Skeletal muscle satellite cell (primary cell): ENCODE measurements around the gene MCEE. TPM values are rescaled to one million over a fixed set of nuclear protein-coding genes. Genes with fewer than 3 reads are reported as not detected.
"Not testable (repeated sequence)": the region's sequence is repeated elsewhere in the genome, so short reads cannot be mapped to it uniquely, and the experiment has no call there.

Experiments used
- H3K27me3 ChIP-seq: 2 replicates; pipeline ENCODE4 v1.7.0; 2013; ENCODE audit warnings: low read length; ENCODE audit not compliant: control insufficient read depth, insufficient read depth
- H3K36me3 ChIP-seq: 2 replicates; pipeline ENCODE4 v1.7.0; 2013; ENCODE audit warnings: mild to moderate bottlenecking, control low read depth, low read length; ENCODE audit not compliant: insufficient read depth
- H3K4me1 ChIP-seq: 2 replicates; pipeline ENCODE4 v1.7.0; 2013; ENCODE audit warnings: low read length; ENCODE audit not compliant: control insufficient read depth, insufficient read depth
- H3K4me2 ChIP-seq: 2 replicates; pipeline ENCODE4 v1.7.0; 2013; ENCODE audit warnings: mild to moderate bottlenecking, low read length
- H3K4me3 ChIP-seq: 2 replicates; pipeline ENCODE4 v1.7.0; 2013; ENCODE audit warnings: low read length
- H3K9ac ChIP-seq: 2 replicates; pipeline ENCODE4 v1.7.0; 2013; ENCODE audit warnings: mild to moderate bottlenecking, low read depth, low read length, moderate library complexity
- H3K9me3 ChIP-seq: replicated peaks from 2 replicates; pipeline ENCODE4 v1.7.0; 2013; ENCODE audit warnings: mild to moderate bottlenecking, control low read depth, low read length
- total RNA-seq: library from RNA; depleted of rRNA; stranded (reverse); fragments of >200 nt; gene quantifications from 2 replicates; pipeline ENCODE4 v1.2.3, GENCODE V29; 2012; rRNA removed

The MCEE gene
- 14.6 and 21.8 TPM in 2 replicates for total RNA-seq

DNA sequence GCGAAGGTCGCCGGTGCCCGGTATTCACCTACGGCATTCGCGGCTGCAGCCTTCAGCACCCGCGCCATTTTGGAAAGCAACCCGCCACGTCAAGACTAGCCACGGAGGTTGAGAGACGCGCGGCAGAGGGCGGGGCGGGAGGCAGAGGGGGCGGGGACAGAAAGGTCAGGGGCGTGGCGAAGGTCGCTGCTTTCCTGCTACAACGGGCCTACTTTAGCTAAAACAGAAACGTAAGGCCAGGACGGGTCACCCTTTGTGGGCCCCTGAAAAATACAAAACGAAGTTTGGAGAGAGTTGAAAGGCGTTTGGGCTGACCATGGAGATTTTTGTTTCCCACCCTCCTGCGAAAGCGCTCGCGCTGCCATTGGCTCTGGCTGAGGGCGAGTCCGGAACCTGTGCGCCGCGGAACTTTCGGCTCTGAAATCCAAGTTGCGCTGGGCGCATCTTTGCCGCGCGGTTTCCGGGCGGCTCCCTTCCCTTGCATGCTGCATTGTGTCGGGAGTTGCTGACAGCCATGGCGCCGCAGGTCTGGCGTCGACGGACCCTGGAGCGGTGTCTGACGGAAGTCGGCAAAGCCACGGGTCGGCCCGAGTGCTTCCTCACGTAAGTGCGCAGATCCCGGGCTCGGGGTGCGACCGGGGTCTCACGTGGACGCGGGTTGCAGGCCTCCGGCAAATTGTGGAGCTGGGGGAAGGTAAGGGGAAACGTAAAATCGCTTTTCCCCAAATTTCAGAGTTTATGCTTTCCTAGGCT lies at the start of gene MCEE, which contains the start of gene MPHOSPH10:
Gene MCEE (minus strand): TSS at position 78 of the 753 bp plus-strand sequence. CDS start 10 bp downstream, at position 68.
Gene MPHOSPH10 (plus strand): TSS at position 483 of the 753 bp plus-strand sequence. CDS start 32 bp downstream, at position 515.
- H3K9ac ChIP-seq: peak within 1 kb of the TSS; percentile 89
- H3K36me3 ChIP-seq: peaks cover 19% of the 10 kb centered on the region
- H3K27me3 ChIP-seq: no peaks in the 10 kb centered on the region
- peak within 1 kb of the TSS; percentile 94 for H3K4me3 ChIP-seq
- peaks cover 8% of the 10 kb centered on the region for H3K4me1 ChIP-seq
- H3K4me2 ChIP-seq: peak within 1 kb of the TSS; percentile 86
- H3K9me3 ChIP-seq: no peaks in the 10 kb centered on the region

- peaks cover 46% of the 10 kb centered on the region for H3K27me3 ChIP-seq
- H3K4me2 ChIP-seq, H3K9me3 ChIP-seq, H3K4me1 ChIP-seq, H3K9ac ChIP-seq, H3K4me3 ChIP-seq, H3K36me3 ChIP-seq: not testable (repeated sequence)
Observed at GRCh38 chr2:71178836-71179235, 48.8 kb upstream of the MCEE start.

GRCh38 chr2:71174207-71174606 lies 44.2 kb upstream of the MCEE start:
- Histone ChIP-seq H3K9me3 (no peaks in the 10 kb centered on the region), H3K27me3 (peaks cover 39% of the 10 kb centered on the region), H3K4me3 (no peak overlapping the region), H3K4me1 (no peaks in the 10 kb centered on the region), H3K36me3 (no peaks in the 10 kb centered on the region), H3K9ac (no peak overlapping the region), H3K4me2 (no peak overlapping the region)

GRCh38 chr2:71173096-71173495 lies 43.1 kb upstream of the MCEE start:
- H3K9ac ChIP-seq: no peak overlapping the region
- no peaks in the 10 kb centered on the region for H3K9me3 ChIP-seq
- no peaks in the 10 kb centered on the region for H3K4me1 ChIP-seq
- no peak overlapping the region for H3K4me2 ChIP-seq
- H3K36me3 ChIP-seq: no peaks in the 10 kb centered on the region
- peaks cover 34% of the 10 kb centered on the region for H3K27me3 ChIP-seq
- H3K4me3 ChIP-seq: no peak overlapping the region

DNA sequence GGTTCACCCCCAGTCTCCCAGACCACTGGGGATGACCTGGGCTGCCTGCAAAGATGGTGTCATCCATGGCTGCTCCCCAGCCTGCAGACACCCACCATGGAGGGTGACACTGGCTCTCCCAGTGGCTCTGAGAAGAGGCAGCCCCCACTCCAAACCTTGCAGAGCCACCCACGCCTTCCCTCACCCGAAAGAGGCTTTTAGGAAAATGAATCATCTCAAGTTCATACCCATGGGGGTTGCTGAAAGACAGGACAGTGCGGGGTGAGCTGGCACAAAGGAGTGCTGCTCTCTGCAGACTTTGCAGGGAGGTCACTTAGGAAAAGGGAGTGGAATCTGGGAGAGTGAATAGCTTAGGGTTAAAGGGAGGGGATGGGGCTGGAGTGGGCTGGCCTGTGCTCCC lies 36.8 kb upstream of the MCEE start:
- Histone ChIP-seq H3K4me1 (peaks cover 4% of the 10 kb centered on the region), H3K27me3 (no peaks in the 10 kb centered on the region), H3K9ac (no peak overlapping the region), H3K9me3 (no peaks in the 10 kb centered on the region), H3K4me2 (no peak overlapping the region), H3K36me3 (no peaks in the 10 kb centered on the region), H3K4me3 (no peak overlapping the region)

GRCh38 chr2:71157124-71157793 lies 27.2 kb upstream of the MCEE start:
- no peak overlapping the region for H3K9ac ChIP-seq
- H3K4me3 ChIP-seq: peak overlapping the region; percentile 47
- peaks cover 28% of the 10 kb centered on the region for H3K27me3 ChIP-seq
- no peaks in the 10 kb centered on the region for H3K9me3 ChIP-seq
- H3K4me2 ChIP-seq: peak overlapping the region; percentile 80
- H3K4me1 ChIP-seq: peaks cover 6% of the 10 kb centered on the region
- no peaks in the 10 kb centered on the region for H3K36me3 ChIP-seq

- Histone ChIP-seq H3K4me2 (peak overlapping the region; percentile 80), H3K4me1 (peaks cover 6% of the 10 kb centered on the region), H3K27me3 (peaks cover 28% of the 10 kb centered on the region), H3K4me3 (no peak overlapping the region), H3K9ac (no peak overlapping the region), H3K9me3 (no peaks in the 10 kb centered on the region), H3K36me3 (no peaks in the 10 kb centered on the region)
Observed at GRCh38 chr2:71156573-71156972, 26.5 kb upstream of the MCEE start.

- Histone ChIP-seq H3K4me2 (no peak overlapping the region), H3K4me3 (no peak overlapping the region), H3K9ac (no peak overlapping the region), H3K4me1 (peaks cover 6% of the 10 kb centered on the region), H3K36me3 (peaks cover 4% of the 10 kb centered on the region), H3K27me3 (peaks cover 28% of the 10 kb centered on the region), H3K9me3 (no peaks in the 10 kb centered on the region)
Observed at GRCh38 chr2:71155846-71156245, 25.8 kb upstream of the MCEE start.

DNA sequence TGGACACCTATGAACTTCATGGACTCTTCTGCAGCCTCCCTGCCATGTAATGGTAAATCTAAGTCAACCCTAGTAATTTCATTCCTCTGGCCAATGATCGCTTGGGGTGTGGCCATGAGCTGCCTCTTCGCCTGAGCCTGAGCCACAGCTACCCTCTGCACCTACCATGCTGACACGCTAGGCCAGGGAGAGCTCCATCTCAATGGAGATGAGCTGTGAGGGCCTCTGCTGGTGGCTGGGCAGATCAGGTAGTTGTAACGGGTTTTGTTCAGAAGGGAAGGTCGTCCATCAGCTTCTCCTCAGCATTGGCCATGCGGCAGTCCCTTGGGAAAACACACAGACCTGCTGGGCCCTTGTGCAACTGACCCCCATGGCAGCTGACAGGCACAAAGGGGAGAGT lies 24.8 kb upstream of the MCEE start:
- H3K27me3 ChIP-seq: peaks cover 28% of the 10 kb centered on the region
- H3K36me3 ChIP-seq: peaks cover 12% of the 10 kb centered on the region
- H3K4me1 ChIP-seq: peaks cover 6% of the 10 kb centered on the region
- H3K4me2 ChIP-seq: no peak overlapping the region
- H3K9me3 ChIP-seq: no peaks in the 10 kb centered on the region
- H3K4me3 ChIP-seq: no peak overlapping the region
- H3K9ac ChIP-seq: no peak overlapping the region

DNA sequence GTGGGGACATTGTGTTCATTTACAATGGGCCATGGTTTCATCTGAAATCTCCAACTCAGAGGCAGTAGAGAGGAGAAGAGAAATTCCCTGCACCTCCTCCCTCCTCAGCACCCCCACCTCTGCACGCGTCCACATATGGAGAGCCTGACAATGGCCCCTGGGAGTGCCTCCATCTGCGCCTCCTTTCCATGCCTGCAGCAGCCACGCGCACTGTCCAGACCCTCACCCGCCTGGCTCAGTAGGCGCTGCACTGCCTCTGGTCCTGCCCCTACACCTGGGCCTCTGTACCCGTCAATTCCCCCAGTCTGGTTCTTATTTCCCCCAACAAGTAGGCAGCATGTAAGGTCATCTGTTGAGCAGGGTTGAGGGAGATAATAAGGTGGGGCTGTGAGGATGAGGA lies 24.2 kb upstream of the MCEE start:
- peaks cover 28% of the 10 kb centered on the region for H3K27me3 ChIP-seq
- H3K9me3 ChIP-seq: no peaks in the 10 kb centered on the region
- no peak overlapping the region for H3K9ac ChIP-seq
- no peak overlapping the region for H3K4me2 ChIP-seq
- H3K4me3 ChIP-seq: no peak overlapping the region
- peaks cover 6% of the 10 kb centered on the region for H3K4me1 ChIP-seq
- H3K36me3 ChIP-seq: peaks cover 17% of the 10 kb centered on the region

GRCh38 chr2:71153585-71154224 lies 23.7 kb upstream of the MCEE start:
- Histone ChIP-seq H3K9me3 (no peaks in the 10 kb centered on the region), H3K4me2 (no peak overlapping the region), H3K9ac (no peak overlapping the region), H3K27me3 (peaks cover 28% of the 10 kb centered on the region), H3K4me3 (no peak overlapping the region), H3K4me1 (peaks cover 6% of the 10 kb centered on the region), H3K36me3 (peaks cover 23% of the 10 kb centered on the region)
